Measurements from ENCODE around the gene CCDC157.

DNA sequence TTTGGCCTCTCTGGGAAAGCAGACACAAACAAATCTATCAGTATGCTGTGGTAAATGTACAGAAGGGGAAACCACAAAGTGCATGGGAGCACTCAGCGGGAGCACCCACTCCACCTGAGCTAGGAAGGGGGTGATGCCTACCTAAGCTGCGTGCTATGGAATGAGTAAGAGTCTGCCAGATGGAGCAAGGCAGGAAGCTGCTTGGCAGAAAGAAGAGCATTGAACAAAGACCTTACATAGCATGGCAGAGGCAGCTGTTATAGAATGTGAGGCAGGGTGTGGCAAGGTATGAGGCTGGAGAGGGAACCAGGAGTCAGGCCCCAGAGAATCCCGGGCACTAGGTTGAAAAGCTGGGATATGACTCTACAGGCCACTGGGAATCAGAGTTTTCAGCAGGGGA is 55.0 kb downstream of the CCDC157 start:
- TF ChIP-seq CTCF (IDR thresholded peaks at IDR 0.05) (no peak), POLR2A (IDR thresholded peaks at IDR 0.05) (no peak)
